T-helper 2 cell treated with Interferon-gamma antibody and Interleukin-4, amounts not matched to agents 5 μg/mL and 100 μg/mL, for 36 hours (primary cell): ENCODE results near the gene HCN1.
"Not testable (repeated sequence)": the region's sequence is repeated elsewhere in the genome, so short reads cannot be mapped to it uniquely, and the experiment has no call there.

Experiments used
- DNase-seq: peaks from one replicate; pipeline ENCODE4 v3.0.0; 2021; ENCODE audit warnings: low spot score
- H3K27ac Mint-ChIP-seq: one replicate; pipeline ENCODE4 v1.8.0; 2021; ENCODE audit warnings: mild to moderate bottlenecking, mixed read lengths
- H3K27me3 Mint-ChIP-seq: one replicate; pipeline ENCODE4 v1.8.0; 2021; ENCODE audit warnings: low read depth, mixed read lengths
- H3K36me3 Mint-ChIP-seq: one replicate; pipeline ENCODE4 v1.8.0; 2021; ENCODE audit warnings: low read depth, mixed read lengths
- H3K4me1 Mint-ChIP-seq: one replicate; pipeline ENCODE4 v1.8.0; 2021; ENCODE audit warnings: low read depth, mixed read lengths
- H3K4me3 Mint-ChIP-seq: one replicate; pipeline ENCODE4 v1.8.0; 2022; ENCODE audit warnings: mild to moderate bottlenecking, moderate library complexity, mixed read lengths
- H3K9me3 Mint-ChIP-seq: one replicate; pipeline ENCODE4 v1.8.0; 2021; ENCODE audit warnings: mixed read lengths

The HCN1 gene

DNA sequence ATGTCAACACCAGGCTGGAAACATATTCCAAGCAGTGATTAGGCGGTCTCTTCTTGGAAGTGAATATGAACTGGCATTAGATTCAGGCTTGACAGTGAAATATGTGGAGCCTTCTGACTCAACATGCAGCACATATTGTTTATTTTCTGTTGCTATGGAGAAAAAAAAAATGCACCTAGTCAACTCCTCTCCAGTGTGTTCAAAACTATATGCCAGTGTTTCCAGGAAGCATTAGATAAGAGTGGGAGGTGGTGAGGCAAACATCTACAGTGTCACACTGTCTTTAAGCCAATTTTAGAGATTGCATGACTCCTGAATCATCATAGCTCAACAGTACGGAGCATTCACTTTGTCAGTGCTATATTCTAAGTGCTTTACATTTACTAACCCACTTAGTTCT, 117.9 kb downstream of the HCN1 start:
- Mint-ChIP-seq H3K4me1 (no peaks in the 10 kb centered on the region), H3K9me3 (peaks cover 33% of the 10 kb centered on the region), H3K27ac (no peak overlapping the region), H3K27me3 (no peaks in the 10 kb centered on the region), H3K4me3 (no peak overlapping the region), H3K36me3 (no peaks in the 10 kb centered on the region)
- no peak for DNase-seq

DNA sequence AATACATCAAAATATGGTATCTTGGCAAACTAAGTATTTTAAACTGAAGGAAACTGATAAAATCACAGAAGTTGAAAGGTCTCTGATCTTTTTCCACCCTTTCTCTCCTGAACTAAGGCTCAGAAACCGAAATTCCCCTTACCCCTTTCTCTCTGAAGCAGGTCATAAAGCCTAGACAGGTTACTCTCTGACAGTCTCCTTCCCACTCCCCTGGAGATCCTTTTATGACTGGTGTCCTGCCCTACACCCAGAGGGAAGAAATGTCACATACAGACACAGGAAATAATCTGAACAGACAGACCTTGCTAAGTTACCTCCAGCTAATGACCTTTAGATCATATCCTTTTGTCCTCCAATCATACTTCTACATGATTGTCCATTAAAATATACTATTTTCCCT, 127.4 kb downstream of the HCN1 start:
- Mint-ChIP-seq H3K9me3 (peaks cover 40% of the 10 kb centered on the region), H3K27ac (no peak overlapping the region), H3K4me3 (no peak overlapping the region), H3K27me3 (no peaks in the 10 kb centered on the region), H3K4me1 (no peaks in the 10 kb centered on the region), H3K36me3 (no peaks in the 10 kb centered on the region)
- DNase-seq = no peak

- Mint-ChIP-seq H3K4me1 (no peaks in the 10 kb centered on the region), H3K4me3 (no peak overlapping the region), H3K36me3 (no peaks in the 10 kb centered on the region), H3K27me3 (no peaks in the 10 kb centered on the region), H3K27ac (no peak overlapping the region), H3K9me3 (peaks cover 36% of the 10 kb centered on the region)
- DNase-seq = no peak
These were observed 153.8 kb downstream of the HCN1 start for GRCh38 chr5:45542421-45542820.

DNA sequence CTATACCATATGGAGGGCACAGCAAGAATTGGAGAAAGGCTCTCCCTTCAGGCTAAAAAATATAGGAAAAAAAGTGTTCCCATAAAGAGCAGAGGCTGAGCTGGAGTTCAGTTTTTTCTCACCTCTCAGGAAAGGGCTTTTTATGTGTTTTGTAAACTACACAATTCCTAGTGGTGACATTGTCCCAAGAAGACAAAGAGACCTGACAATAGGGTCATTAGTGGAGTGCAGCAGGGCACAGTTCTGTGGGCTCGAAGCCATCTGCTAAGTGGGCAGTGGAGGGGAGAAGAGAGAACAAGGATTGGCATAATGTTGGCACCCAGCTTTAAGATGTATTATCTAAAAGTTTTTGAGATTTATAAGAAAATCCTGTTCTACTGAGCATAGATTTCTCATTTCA, 162.5 kb downstream of the HCN1 start:
- no peaks in the 10 kb centered on the region for H3K4me1 Mint-ChIP-seq
- DNase-seq = no peak
- no peak overlapping the region for H3K4me3 Mint-ChIP-seq
- no peak overlapping the region for H3K27ac Mint-ChIP-seq
- peaks cover 45% of the 10 kb centered on the region for H3K9me3 Mint-ChIP-seq
- no peaks in the 10 kb centered on the region for H3K36me3 Mint-ChIP-seq
- H3K27me3 Mint-ChIP-seq = no peaks in the 10 kb centered on the region

- Mint-ChIP-seq H3K9me3 (peaks cover 39% of the 10 kb centered on the region), H3K4me1 (no peaks in the 10 kb centered on the region), H3K27ac (no peak overlapping the region), H3K36me3 (no peaks in the 10 kb centered on the region), H3K27me3 (no peaks in the 10 kb centered on the region), H3K4me3 (no peak overlapping the region)
- DNase-seq = no peak
These were observed 163.2 kb downstream of the HCN1 start for GRCh38 chr5:45532826-45533624.

DNA sequence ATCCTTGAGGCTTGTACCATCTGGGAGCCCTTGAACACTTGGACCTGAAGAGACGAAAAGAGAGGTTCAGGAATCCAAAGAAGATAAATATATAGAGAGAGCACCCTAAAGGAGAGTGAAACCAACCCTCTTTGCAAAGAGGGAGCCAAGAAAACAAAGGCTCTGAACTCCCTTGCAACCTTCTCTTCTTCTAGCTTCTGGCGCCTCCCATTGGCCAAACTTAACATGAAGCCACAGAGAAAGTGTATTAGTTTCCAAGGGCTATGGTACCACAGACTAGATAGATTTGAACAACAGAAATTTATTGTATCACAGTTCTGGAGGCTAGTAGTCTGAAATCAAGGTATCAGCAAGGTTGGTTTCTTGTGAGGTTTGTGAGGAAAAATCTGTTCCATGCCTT, 175.1 kb downstream of the HCN1 start:
- no peaks in the 10 kb centered on the region for H3K4me1 Mint-ChIP-seq
- no peaks in the 10 kb centered on the region for H3K27me3 Mint-ChIP-seq
- no peak overlapping the region for H3K4me3 Mint-ChIP-seq
- H3K27ac Mint-ChIP-seq = no peak overlapping the region
- H3K9me3 Mint-ChIP-seq = peaks cover 13% of the 10 kb centered on the region
- H3K36me3 Mint-ChIP-seq = no peaks in the 10 kb centered on the region
- no peak for DNase-seq

DNA sequence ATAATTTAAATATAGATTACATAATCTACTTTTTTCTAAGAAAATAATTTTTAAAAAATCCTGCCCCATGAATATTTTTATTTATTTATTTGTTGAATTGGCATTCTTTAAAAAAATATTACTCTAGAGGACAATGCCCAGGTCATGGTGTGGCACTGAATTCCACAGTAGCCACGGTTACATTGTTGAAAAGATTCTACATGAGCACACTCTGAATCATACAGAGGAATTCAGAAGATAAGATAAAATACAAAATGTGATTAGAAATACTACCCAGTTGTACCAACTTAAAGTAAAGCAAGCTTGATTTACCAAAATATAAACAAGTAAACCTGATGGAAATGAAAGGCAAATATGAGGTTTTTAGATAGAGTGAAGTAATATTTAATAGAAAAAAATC, 183.7 kb downstream of the HCN1 start:
- no peaks in the 10 kb centered on the region for H3K4me1 Mint-ChIP-seq
- peaks cover 38% of the 10 kb centered on the region for H3K9me3 Mint-ChIP-seq
- no peak overlapping the region for H3K4me3 Mint-ChIP-seq
- H3K36me3 Mint-ChIP-seq = no peaks in the 10 kb centered on the region
- no peak for DNase-seq
- no peak overlapping the region for H3K27ac Mint-ChIP-seq
- no peaks in the 10 kb centered on the region for H3K27me3 Mint-ChIP-seq

DNA sequence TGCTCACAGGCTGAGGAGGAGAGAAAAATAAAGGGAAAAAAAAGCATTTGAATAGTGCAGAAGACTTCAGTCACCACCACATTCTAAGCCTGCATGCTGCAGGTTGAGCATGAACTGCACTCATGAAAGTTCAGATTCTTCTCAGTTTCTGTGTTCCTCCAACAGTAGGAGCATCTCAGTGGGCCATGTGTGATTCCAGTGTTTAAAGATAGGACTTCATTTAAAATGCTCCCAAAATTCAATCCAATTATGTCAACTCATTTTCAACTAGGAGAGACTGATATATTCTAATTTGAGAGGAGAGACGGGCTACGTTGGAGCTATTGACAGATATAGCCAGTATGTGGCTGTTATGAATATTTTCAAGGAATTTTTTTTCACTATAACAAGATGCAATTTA, 186.8 kb downstream of the HCN1 start:
- no peaks in the 10 kb centered on the region for H3K36me3 Mint-ChIP-seq
- H3K4me3 Mint-ChIP-seq = no peak overlapping the region
- H3K9me3 Mint-ChIP-seq = peaks cover 35% of the 10 kb centered on the region
- no peak overlapping the region for H3K27ac Mint-ChIP-seq
- H3K4me1 Mint-ChIP-seq = no peaks in the 10 kb centered on the region
- no peak for DNase-seq
- H3K27me3 Mint-ChIP-seq = no peaks in the 10 kb centered on the region

- no peak overlapping the region for H3K4me3 Mint-ChIP-seq
- no peak overlapping the region for H3K27ac Mint-ChIP-seq
- no peaks in the 10 kb centered on the region for H3K4me1 Mint-ChIP-seq
- no peaks in the 10 kb centered on the region for H3K27me3 Mint-ChIP-seq
- H3K36me3 Mint-ChIP-seq = no peaks in the 10 kb centered on the region
- DNase-seq = no peak
- peaks cover 33% of the 10 kb centered on the region for H3K9me3 Mint-ChIP-seq
These were observed 188.0 kb downstream of the HCN1 start for GRCh38 chr5:45508135-45508534.

GRCh38 chr5:45507178-45507577, 189.0 kb downstream of the HCN1 start:
- no peak for DNase-seq
- Mint-ChIP-seq H3K9me3 (peaks cover 29% of the 10 kb centered on the region), H3K4me1 (no peaks in the 10 kb centered on the region), H3K4me3 (no peak overlapping the region), H3K27me3 (no peaks in the 10 kb centered on the region), H3K27ac (no peak overlapping the region), H3K36me3 (no peaks in the 10 kb centered on the region)

- H3K4me1 Mint-ChIP-seq, DNase-seq, H3K36me3 Mint-ChIP-seq, H3K27ac Mint-ChIP-seq, H3K4me3 Mint-ChIP-seq, H3K27me3 Mint-ChIP-seq: not testable (repeated sequence)
- peaks cover 24% of the 10 kb centered on the region for H3K9me3 Mint-ChIP-seq
These were observed 197.2 kb downstream of the HCN1 start for GRCh38 chr5:45499006-45499405.

DNA sequence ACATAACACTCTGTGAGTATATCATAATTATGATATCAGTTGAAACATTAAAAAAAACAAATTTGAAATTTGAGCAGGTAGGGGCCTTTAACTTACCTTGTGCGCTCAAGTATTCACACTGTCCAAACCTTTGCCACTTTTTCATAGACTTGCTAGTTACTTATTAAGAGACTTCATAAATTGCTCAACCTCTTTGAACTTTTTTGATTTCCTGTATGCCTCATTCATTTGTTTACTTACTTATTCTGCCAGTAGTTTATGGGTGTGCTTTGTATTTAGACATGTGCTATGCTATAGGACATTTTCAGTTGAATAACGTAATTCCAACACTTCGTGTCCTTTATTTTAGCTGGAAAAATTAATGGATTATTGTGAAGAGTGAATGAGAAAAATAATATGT, 204.8 kb downstream of the HCN1 start:
- Mint-ChIP-seq H3K27ac (no peak overlapping the region), H3K4me1 (no peaks in the 10 kb centered on the region), H3K4me3 (no peak overlapping the region), H3K36me3 (no peaks in the 10 kb centered on the region), H3K9me3 (peaks cover 24% of the 10 kb centered on the region), H3K27me3 (no peaks in the 10 kb centered on the region)
- DNase-seq = no peak

DNA sequence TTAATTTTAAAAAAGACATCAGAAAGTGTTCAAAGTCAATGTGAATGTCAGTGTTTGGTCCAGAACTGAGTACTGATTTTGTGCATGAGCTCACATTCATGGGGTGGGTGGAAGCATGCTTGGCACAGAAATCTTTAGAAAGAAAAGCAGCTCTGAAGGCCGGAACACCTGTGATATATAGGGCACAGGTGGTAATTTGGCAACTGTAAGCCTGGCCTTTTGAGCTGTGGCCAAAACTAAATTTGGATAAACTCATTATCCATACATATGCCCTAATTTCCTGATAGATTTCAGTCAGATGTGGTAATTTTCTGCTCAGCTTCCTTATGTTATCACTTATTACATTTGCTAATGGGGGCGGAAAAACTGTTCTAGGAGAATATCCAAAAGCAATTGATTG, 211.4 kb downstream of the HCN1 start:
- no peaks in the 10 kb centered on the region for H3K4me1 Mint-ChIP-seq
- H3K27ac Mint-ChIP-seq = no peak overlapping the region
- H3K9me3 Mint-ChIP-seq = peaks cover 38% of the 10 kb centered on the region
- no peaks in the 10 kb centered on the region for H3K27me3 Mint-ChIP-seq
- DNase-seq = no peak
- H3K4me3 Mint-ChIP-seq = no peak overlapping the region
- H3K36me3 Mint-ChIP-seq = no peaks in the 10 kb centered on the region

DNA sequence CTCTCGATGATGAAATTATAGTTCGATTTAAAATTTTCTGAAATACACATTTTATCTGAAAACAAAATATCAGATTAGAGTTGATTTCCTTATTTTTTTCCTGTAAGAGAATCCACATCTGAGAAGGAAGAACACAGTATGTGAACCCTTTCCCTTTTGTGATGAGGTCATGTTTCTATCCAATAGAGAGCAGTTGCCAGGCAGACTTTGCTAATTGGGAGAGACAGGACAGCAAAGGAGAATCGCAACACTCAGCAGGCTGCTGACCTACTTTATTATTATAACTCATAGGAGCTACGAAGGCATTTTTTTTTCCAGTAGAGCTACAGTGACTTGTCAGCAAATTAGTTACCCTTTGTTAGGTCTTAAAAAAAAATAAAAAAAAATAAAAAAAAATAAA, 242.1 kb downstream of the HCN1 start:
- peaks cover 35% of the 10 kb centered on the region for H3K9me3 Mint-ChIP-seq
- H3K27me3 Mint-ChIP-seq = no peaks in the 10 kb centered on the region
- no peak overlapping the region for H3K27ac Mint-ChIP-seq
- no peaks in the 10 kb centered on the region for H3K36me3 Mint-ChIP-seq
- H3K4me3 Mint-ChIP-seq = no peak overlapping the region
- DNase-seq = no peak
- no peaks in the 10 kb centered on the region for H3K4me1 Mint-ChIP-seq

DNA sequence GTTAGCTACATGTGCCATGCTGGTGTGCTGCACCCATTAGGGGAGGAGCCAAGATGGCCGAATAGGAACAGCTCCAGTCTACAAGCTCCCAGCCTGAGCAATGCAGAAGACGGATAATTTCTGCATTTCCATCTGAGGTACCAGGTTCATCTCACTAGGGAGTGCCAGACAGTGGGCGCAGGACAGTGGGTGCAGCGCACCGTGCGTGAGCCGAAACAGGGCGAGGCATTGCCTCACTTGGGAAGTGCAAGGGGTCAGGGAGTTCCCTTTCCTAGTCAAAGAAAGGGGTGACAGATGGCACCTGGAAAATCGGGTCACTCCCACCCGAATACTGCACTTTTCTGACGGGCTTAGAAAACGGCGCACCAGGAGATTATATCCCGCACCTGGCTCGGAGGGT, 251.3 kb downstream of the HCN1 start:
- H3K9me3 Mint-ChIP-seq = peaks cover 24% of the 10 kb centered on the region
- not testable (repeated sequence) for H3K27ac Mint-ChIP-seq, H3K4me1 Mint-ChIP-seq, DNase-seq, H3K36me3 Mint-ChIP-seq, H3K27me3 Mint-ChIP-seq, H3K4me3 Mint-ChIP-seq
